ENCODE data around the gene RAB34. TPM values are rescaled to one million over a fixed set of nuclear protein-coding genes. Genes with fewer than 3 reads are reported as not detected.

RAB34 gene
- total and polyA plus RNA-seq, 9 of the 15 experiments (the other 6 are each of a cell fraction or from before 2014, with no cell fraction given) = 0.07 to 3.8 (median 0.46) TPM; not detected in 1

DNA sequence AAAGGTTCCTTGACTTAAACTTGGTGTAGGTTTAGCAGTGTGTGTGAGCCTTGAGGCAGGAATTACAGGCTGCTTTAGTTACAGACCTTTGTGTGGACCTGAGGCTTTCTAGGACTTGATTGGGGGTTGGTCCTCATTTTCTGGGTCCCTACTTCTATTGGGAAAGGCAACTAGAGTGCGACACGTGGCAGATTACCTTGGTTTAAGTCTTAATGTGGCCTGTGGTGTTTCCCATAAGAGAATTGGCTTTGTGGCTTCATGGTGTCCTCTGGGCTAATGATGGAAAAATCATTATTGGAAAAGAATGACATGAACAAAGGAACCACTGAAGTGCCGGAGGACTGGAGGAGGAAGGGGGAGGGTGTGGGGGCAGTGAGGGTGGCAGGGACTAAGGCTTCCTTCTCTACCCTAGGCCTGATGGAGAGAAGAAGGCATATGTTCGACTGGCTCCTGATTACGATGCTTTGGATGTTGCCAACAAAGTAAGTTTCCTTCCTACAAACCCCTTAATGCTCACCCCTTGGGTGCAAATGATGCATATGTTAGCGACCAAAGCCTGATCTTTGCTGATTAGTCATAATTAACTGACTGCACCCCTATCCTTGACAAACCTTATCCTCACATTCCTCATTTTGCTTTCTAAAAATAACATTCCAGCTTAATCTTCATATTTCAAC lies 5.6 kb upstream of the RAB34 start (continued):
- TF ChIP-seq, protein P1, sequence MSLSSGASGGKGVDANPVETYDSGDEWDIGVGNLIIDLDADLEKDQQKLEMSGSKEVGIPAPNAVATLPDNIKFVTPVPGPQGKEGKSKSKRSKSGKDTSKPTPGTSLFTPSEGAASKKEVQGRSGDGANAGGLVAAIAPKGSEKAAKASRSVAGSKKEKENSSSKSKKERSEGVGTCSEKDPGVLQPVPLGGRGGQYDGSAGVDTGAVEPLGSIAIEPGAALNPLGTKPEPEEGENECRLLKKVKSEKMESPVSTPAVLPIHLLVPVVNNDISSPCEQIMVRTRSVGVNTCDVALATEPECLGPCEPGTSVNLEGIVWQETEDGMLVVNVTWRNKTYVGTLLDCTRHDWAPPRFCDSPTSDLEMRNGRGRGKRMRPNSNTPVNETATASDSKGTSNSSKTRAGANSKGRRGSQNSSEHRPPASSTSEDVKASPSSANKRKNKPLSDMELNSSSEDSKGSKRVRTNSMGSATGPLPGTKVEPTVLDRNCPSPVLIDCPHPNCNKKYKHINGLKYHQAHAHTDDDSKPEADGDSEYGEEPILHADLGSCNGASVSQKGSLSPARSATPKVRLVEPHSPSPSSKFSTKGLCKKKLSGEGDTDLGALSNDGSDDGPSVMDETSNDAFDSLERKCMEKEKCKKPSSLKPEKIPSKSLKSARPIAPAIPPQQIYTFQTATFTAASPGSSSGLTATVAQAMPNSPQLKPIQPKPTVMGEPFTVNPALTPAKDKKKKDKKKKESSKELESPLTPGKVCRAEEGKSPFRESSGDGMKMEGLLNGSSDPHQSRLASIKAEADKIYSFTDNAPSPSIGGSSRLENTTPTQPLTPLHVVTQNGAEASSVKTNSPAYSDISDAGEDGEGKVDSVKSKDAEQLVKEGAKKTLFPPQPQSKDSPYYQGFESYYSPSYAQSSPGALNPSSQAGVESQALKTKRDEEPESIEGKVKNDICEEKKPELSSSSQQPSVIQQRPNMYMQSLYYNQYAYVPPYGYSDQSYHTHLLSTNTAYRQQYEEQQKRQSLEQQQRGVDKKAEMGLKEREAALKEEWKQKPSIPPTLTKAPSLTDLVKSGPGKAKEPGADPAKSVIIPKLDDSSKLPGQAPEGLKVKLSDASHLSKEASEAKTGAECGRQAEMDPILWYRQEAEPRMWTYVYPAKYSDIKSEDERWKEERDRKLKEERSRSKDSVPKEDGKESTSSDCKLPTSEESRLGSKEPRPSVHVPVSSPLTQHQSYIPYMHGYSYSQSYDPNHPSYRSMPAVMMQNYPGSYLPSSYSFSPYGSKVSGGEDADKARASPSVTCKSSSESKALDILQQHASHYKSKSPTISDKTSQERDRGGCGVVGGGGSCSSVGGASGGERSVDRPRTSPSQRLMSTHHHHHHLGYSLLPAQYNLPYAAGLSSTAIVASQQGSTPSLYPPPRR (CRISPR knock-in tag; IDR thresholded peaks at IDR 0.05; ENCODE audit: borderline replicate concordance) = 0 out of 2 replicates have a peak, but pooled peaks have one; percentile 35
- TF ChIP-seq ZZZ3 (IDR thresholded peaks at IDR 0.05) (no peak), ZNF217 (CRISPR knock-in tag; IDR thresholded peaks at IDR 0.05) (no peak), FUS (optimal IDR thresholded peaks at IDR 0.05; ENCODE audit: low read depth, low read length) (no peak), PRMT5 (CRISPR knock-in tag; IDR thresholded peaks at IDR 0.05) (no peak), POLR2G (IDR thresholded peaks at IDR 0.05; ENCODE audit: low read depth, low read length) (0 out of 2 replicates have a peak, but pooled peaks have one; percentile 24), RCOR1 (IDR thresholded peaks at IDR 0.05; ENCODE audit: borderline replicate concordance in 1 of 2, low read depth in 2 of 2, low read length in 2 of 2) (no peak), ZNF431 (CRISPR knock-in tag; IDR thresholded peaks at IDR 0.05) (no peak), ZNF316 (IDR thresholded peaks at IDR 0.05) (peak; percentile 85), SIN3A (IDR thresholded peaks at IDR 0.05; ENCODE audit: borderline replicate concordance in 2 of 2, control insufficient read depth in 1 of 2, low read depth in 2 of 2, low read length in 2 of 2) (no peak), ZNF197 (CRISPR knock-in tag; IDR thresholded peaks at IDR 0.05; ENCODE audit: low read depth) (no peak), ZNF253 (CRISPR knock-in tag; conservative IDR thresholded peaks at IDR 0.05) (0 out of 2 replicates have a peak, but pooled peaks have one; percentile 23), KDM4B (IDR thresholded peaks at IDR 0.05; ENCODE audit: borderline replicate concordance in 2 of 2, low read depth in 1 of 2) (no peak), HIVEP1 (CRISPR knock-in tag; IDR thresholded peaks at IDR 0.05) (no peak)
- TF ChIP-seq, protein P2, sequence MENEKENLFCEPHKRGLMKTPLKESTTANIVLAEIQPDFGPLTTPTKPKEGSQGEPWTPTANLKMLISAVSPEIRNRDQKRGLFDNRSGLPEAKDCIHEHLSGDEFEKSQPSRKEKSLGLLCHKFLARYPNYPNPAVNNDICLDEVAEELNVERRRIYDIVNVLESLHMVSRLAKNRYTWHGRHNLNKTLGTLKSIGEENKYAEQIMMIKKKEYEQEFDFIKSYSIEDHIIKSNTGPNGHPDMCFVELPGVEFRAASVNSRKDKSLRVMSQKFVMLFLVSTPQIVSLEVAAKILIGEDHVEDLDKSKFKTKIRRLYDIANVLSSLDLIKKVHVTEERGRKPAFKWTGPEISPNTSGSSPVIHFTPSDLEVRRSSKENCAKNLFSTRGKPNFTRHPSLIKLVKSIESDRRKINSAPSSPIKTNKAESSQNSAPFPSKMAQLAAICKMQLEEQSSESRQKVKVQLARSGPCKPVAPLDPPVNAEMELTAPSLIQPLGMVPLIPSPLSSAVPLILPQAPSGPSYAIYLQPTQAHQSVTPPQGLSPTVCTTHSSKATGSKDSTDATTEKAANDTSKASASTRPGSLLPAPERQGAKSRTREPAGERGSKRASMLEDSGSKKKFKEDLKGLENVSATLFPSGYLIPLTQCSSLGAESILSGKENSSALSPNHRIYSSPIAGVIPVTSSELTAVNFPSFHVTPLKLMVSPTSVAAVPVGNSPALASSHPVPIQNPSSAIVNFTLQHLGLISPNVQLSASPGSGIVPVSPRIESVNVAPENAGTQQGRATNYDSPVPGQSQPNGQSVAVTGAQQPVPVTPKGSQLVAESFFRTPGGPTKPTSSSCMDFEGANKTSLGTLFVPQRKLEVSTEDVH (IDR thresholded peaks at IDR 0.05; ENCODE audit: low read depth, partially characterized antibody) = no peak
- TF ChIP-seq, protein P3, sequence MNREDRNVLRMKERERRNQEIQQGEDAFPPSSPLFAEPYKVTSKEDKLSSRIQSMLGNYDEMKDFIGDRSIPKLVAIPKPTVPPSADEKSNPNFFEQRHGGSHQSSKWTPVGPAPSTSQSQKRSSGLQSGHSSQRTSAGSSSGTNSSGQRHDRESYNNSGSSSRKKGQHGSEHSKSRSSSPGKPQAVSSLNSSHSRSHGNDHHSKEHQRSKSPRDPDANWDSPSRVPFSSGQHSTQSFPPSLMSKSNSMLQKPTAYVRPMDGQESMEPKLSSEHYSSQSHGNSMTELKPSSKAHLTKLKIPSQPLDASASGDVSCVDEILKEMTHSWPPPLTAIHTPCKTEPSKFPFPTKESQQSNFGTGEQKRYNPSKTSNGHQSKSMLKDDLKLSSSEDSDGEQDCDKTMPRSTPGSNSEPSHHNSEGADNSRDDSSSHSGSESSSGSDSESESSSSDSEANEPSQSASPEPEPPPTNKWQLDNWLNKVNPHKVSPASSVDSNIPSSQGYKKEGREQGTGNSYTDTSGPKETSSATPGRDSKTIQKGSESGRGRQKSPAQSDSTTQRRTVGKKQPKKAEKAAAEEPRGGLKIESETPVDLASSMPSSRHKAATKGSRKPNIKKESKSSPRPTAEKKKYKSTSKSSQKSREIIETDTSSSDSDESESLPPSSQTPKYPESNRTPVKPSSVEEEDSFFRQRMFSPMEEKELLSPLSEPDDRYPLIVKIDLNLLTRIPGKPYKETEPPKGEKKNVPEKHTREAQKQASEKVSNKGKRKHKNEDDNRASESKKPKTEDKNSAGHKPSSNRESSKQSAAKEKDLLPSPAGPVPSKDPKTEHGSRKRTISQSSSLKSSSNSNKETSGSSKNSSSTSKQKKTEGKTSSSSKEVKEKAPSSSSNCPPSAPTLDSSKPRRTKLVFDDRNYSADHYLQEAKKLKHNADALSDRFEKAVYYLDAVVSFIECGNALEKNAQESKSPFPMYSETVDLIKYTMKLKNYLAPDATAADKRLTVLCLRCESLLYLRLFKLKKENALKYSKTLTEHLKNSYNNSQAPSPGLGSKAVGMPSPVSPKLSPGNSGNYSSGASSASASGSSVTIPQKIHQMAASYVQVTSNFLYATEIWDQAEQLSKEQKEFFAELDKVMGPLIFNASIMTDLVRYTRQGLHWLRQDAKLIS (CRISPR knock-in tag; IDR thresholded peaks at IDR 0.05) = no peak
